Keratinocyte (primary cell): ENCODE data around the gene AKR1C2.

Experiments
- CTCF ChIP-seq, 3 experiments: IDR thresholded peaks in 1 of 3; conservative IDR thresholded peaks in 1 of 3; optimal IDR thresholded peaks in 1 of 3; 2 replicates in 2 of 3; 3 replicates in 1 of 3; pipeline versions ENCODE3 to v1.5.1; 2011; ENCODE audit warnings: low read length in 3 of 3, mild to moderate bottlenecking in 3 of 3, moderate library complexity in 2 of 3, control low read depth in 1 of 3, inconsistent platforms in 1 of 3; ENCODE audit not compliant: insufficient read depth in 2 of 3; ENCODE audit errors: extremely low read depth in 1 of 3
- EZH2 ChIP-seq: IDR thresholded peaks from one replicate; pipeline ENCODE4 v1.6.1; 2012; ENCODE audit warnings: inconsistent platforms, mild to moderate bottlenecking, low read length, moderate library complexity

- TF ChIP-seq CTCF (optimal IDR thresholded peaks at IDR 0.05 in 1 of 3, IDR thresholded peaks at IDR 0.05 in 1 of 3, conservative IDR thresholded peaks at IDR 0.05 in 1 of 3; ENCODE audit: extremely low read depth in 1 of 3, insufficient read depth in 2 of 3, low read length in 3 of 3) (peak; percentile 16 to 30 (median 21)), EZH2 (no peak)
These were observed 11.3 kb upstream of the AKR1C2 start for GRCh38 chr10:5014936-5015335.
